ENCODE results near the gene APRT. TPM values are rescaled to one million over a fixed set of nuclear protein-coding genes. Genes with fewer than 3 reads are reported as not detected.

The APRT gene
- total and polyA plus RNA-seq, 2 of the 8 experiments (the other 6 are each of a cell fraction or from before 2014, with no cell fraction given) = 221 to 267 TPM

GRCh38 chr16:88811769-88812512 lies at the start of gene APRT (continued):
- TF ChIP-seq EP300 (IDR thresholded peaks at IDR 0.05; ENCODE audit: borderline replicate concordance in 1 of 2, low read depth in 2 of 2, low read length in 2 of 2) (no peak), ATF3 (IDR thresholded peaks at IDR 0.05; ENCODE audit: insufficient read depth, low read depth, low read length) (no peak), CREB1 (IDR thresholded peaks at IDR 0.05) (peak; percentile 74), KDM4A (IDR thresholded peaks at IDR 0.05; ENCODE audit: low read depth, low read length, severe bottlenecking) (peak; percentile 75), EZH2 (IDR thresholded peaks at IDR 0.05; ENCODE audit: low read depth, low read length, severe bottlenecking) (no peak), TEAD4 (IDR thresholded peaks at IDR 0.05; ENCODE audit: low read depth, low read length) (peak; percentile 94), TBP (IDR thresholded peaks at IDR 0.05; ENCODE audit: low read depth, low read length) (peak; percentile 63; the same call in 1 of the 2 replicates), SIN3A (conservative IDR thresholded peaks at IDR 0.05 in 1 of 2, IDR thresholded peaks at IDR 0.05 in 1 of 2; ENCODE audit: low read depth in 1 of 2, low read length in 2 of 2) (peak in 1 of 2 experiments; percentile 65; a peak in 2 of 4 replicates), GABPA (IDR thresholded peaks at IDR 0.05; ENCODE audit: borderline replicate concordance, insufficient read depth, low read length) (0 out of 2 replicates have a peak, but pooled peaks have one; percentile 59), MAX (IDR thresholded peaks at IDR 0.05) (peak; percentile 82)

All from H1 (cell line).